Activated naive CD4-positive, alpha-beta T cell treated with anti-CD3 and anti-CD28 coated beads for 36 hours (primary cell): ENCODE measurements around the gene PROZ. TPM values are rescaled to one million over a fixed set of nuclear protein-coding genes. Genes with fewer than 3 reads are reported as not detected.

Experiments used
- CTCF ChIA-PET: fragments of 350-600 bp; sonication (Branson Sonifier 250); formaldehyde crosslinking; loops from one replicate; lab custom pipeline; 2021; ENCODE audit warnings: antibody characterized with exemption; lab: Charles Lee
- DNase-seq: peaks from one replicate; pipeline ENCODE4 v3.0.0-alpha.2; 2020
- H3K27ac Mint-ChIP-seq: one replicate; pipeline ENCODE4 v1.8.0; 2021; ENCODE audit warnings: mild to moderate bottlenecking, mixed read lengths
- H3K27me3 Mint-ChIP-seq: one replicate; pipeline ENCODE4 v1.8.0; 2021; ENCODE audit warnings: low read depth, mixed read lengths
- H3K36me3 Mint-ChIP-seq: one replicate; pipeline ENCODE4 v1.8.0; 2021; ENCODE audit warnings: low read depth, mixed read lengths
- H3K4me1 Mint-ChIP-seq: one replicate; pipeline ENCODE4 v1.8.0; 2021; ENCODE audit warnings: low read depth, mixed read lengths
- H3K4me3 Mint-ChIP-seq: one replicate; pipeline ENCODE4 v1.8.0; 2021; ENCODE audit warnings: mild to moderate bottlenecking, moderate library complexity, mixed read lengths
- H3K9me3 Mint-ChIP-seq: one replicate; pipeline ENCODE4 v1.8.0; 2021; ENCODE audit warnings: mixed read lengths
- intact Hi-C: fragments of 100-400 bp; cut with micrococcal nuclease; formaldehyde crosslinking; loops from one replicate; pipeline ENCODE4 v1.15.1; 2023
- total RNA-seq, 2 experiments: library from RNA; stranded (reverse); gene quantifications; one replicate each; pipeline ENCODE4 v1.2.3, GENCODE V29; 2021

The PROZ gene
- total RNA-seq, 2 experiments from 2014 or later, result not detected

GRCh38 chr13:113167575-113167974, 9.1 kb downstream of the PROZ start:
- H3K27me3 Mint-ChIP-seq, result no peaks in the 10 kb centered on the region
- no peak overlapping the region for H3K4me3 Mint-ChIP-seq
- peaks cover 7% of the 10 kb centered on the region for H3K9me3 Mint-ChIP-seq
- intact Hi-C loops, result no loop called here
- peaks cover 11% of the 10 kb centered on the region for H3K4me1 Mint-ChIP-seq
- no peak overlapping the region for H3K27ac Mint-ChIP-seq
- CTCF ChIA-PET, result no interaction called here
- H3K36me3 Mint-ChIP-seq, result peaks cover 33% of the 10 kb centered on the region
- DNase-seq, result no peak

GRCh38 chr13:113168211-113168610, 9.8 kb downstream of the PROZ start:
- H3K4me1 Mint-ChIP-seq, result peaks cover 9% of the 10 kb centered on the region
- no peak overlapping the region for H3K4me3 Mint-ChIP-seq
- DNase-seq, result no peak
- H3K36me3 Mint-ChIP-seq, result peaks cover 33% of the 10 kb centered on the region
- peaks cover 7% of the 10 kb centered on the region for H3K9me3 Mint-ChIP-seq
- no peak overlapping the region for H3K27ac Mint-ChIP-seq
- no peaks in the 10 kb centered on the region for H3K27me3 Mint-ChIP-seq
- intact Hi-C loops, result no loop called here
- CTCF ChIA-PET, result no interaction called here

GRCh38 chr13:113169277-113170272, 11.1 kb downstream of the PROZ start:
- Mint-ChIP-seq H3K27ac (no peak overlapping the region), H3K4me3 (no peak overlapping the region), H3K9me3 (peaks cover 7% of the 10 kb centered on the region), H3K4me1 (peaks cover 7% of the 10 kb centered on the region), H3K27me3 (no peaks in the 10 kb centered on the region), H3K36me3 (peaks cover 37% of the 10 kb centered on the region)
- CTCF ChIA-PET, result no interaction called here
- no peak for DNase-seq
- intact Hi-C loops, result no loop called here

GRCh38 chr13:113170511-113170910, 12.1 kb downstream of the PROZ start:
- Mint-ChIP-seq H3K9me3 (peaks cover 7% of the 10 kb centered on the region), H3K4me3 (no peak overlapping the region), H3K27me3 (no peaks in the 10 kb centered on the region), H3K4me1 (peaks cover 7% of the 10 kb centered on the region), H3K27ac (no peak overlapping the region), H3K36me3 (peaks cover 39% of the 10 kb centered on the region)
- CTCF ChIA-PET, result no interaction called here
- intact Hi-C loops, result no loop called here
- DNase-seq, result no peak

- no peaks in the 10 kb centered on the region for H3K27me3 Mint-ChIP-seq
- H3K4me3 Mint-ChIP-seq, result no peak overlapping the region
- H3K27ac Mint-ChIP-seq, result no peak overlapping the region
- intact Hi-C loops, result no loop called here
- peaks cover 45% of the 10 kb centered on the region for H3K36me3 Mint-ChIP-seq
- no peak for DNase-seq
- peaks cover 9% of the 10 kb centered on the region for H3K9me3 Mint-ChIP-seq
- peaks cover 8% of the 10 kb centered on the region for H3K4me1 Mint-ChIP-seq
- CTCF ChIA-PET, result no interaction called here
Measured at GRCh38 chr13:113171250-113172125, 13.0 kb downstream of the PROZ start.

GRCh38 chr13:113172419-113172926, 14.0 kb downstream of the PROZ start:
- no peak overlapping the region for H3K27ac Mint-ChIP-seq

GRCh38 chr13:113176280-113176679, 17.8 kb downstream of the PROZ start:
- H3K4me3 Mint-ChIP-seq, result no peak overlapping the region
- DNase-seq, result peak; percentile 45
- CTCF ChIA-PET, result no interaction called here
- H3K4me1 Mint-ChIP-seq, result peaks cover 17% of the 10 kb centered on the region
- intact Hi-C loops, result no loop called here
- peak overlapping the region; percentile 82 for H3K27ac Mint-ChIP-seq
- peaks cover 41% of the 10 kb centered on the region for H3K36me3 Mint-ChIP-seq
- peaks cover 2% of the 10 kb centered on the region for H3K9me3 Mint-ChIP-seq
- no peaks in the 10 kb centered on the region for H3K27me3 Mint-ChIP-seq

More at GRCh38 chr13:113172419-113172926, 14.0 kb downstream of the PROZ start:
- H3K9me3 Mint-ChIP-seq, result peaks cover 9% of the 10 kb centered on the region
- H3K27me3 Mint-ChIP-seq, result no peaks in the 10 kb centered on the region
- peaks cover 8% of the 10 kb centered on the region for H3K4me1 Mint-ChIP-seq
- intact Hi-C loops, result no loop called here
- no peak for DNase-seq
- no peak overlapping the region for H3K4me3 Mint-ChIP-seq
- H3K36me3 Mint-ChIP-seq, result peaks cover 43% of the 10 kb centered on the region
- CTCF ChIA-PET, result no interaction called here

GRCh38 chr13:113176822-113177221, 18.4 kb downstream of the PROZ start:
- Mint-ChIP-seq H3K4me1 (peaks cover 17% of the 10 kb centered on the region), H3K4me3 (no peak overlapping the region), H3K27me3 (no peaks in the 10 kb centered on the region), H3K36me3 (peaks cover 39% of the 10 kb centered on the region), H3K9me3 (peaks cover 2% of the 10 kb centered on the region), H3K27ac (no peak overlapping the region)
- DNase-seq, result no peak
- CTCF ChIA-PET, result no interaction called here
- intact Hi-C loops, result no loop called here

GRCh38 chr13:113178070-113178895, 19.8 kb downstream of the PROZ start:
- intact Hi-C loops, result no loop called here
- Mint-ChIP-seq H3K27ac (no peak overlapping the region), H3K4me1 (peaks cover 17% of the 10 kb centered on the region)

GRCh38 chr13:113178896-113179167, 20.4 kb downstream of the PROZ start:
- CTCF ChIA-PET, result interaction anchor here (0.6 to 0.9 kb wide), 2 partner anchors 9 to 608 kb away, joined by 3 read pairs; no protein-coding TSS in a partner anchor
- no peak overlapping the region for H3K27ac Mint-ChIP-seq
- H3K36me3 Mint-ChIP-seq, result peaks cover 49% of the 10 kb centered on the region
- peaks cover 17% of the 10 kb centered on the region for H3K4me1 Mint-ChIP-seq
- no peak for DNase-seq
- peaks cover 2% of the 10 kb centered on the region for H3K9me3 Mint-ChIP-seq
- H3K4me3 Mint-ChIP-seq, result no peak overlapping the region
- intact Hi-C loops, result no loop called here
- no peaks in the 10 kb centered on the region for H3K27me3 Mint-ChIP-seq

More at GRCh38 chr13:113178070-113178895, 19.8 kb downstream of the PROZ start:
- Mint-ChIP-seq H3K36me3 (peaks cover 43% of the 10 kb centered on the region), H3K9me3 (peaks cover 2% of the 10 kb centered on the region), H3K27me3 (no peaks in the 10 kb centered on the region), H3K4me3 (no peak overlapping the region)
- DNase-seq, result no peak
- CTCF ChIA-PET, result interaction anchor here (0.6 to 0.9 kb wide), 2 partner anchors 9 to 608 kb away, joined by 3 read pairs; no protein-coding TSS in a partner anchor

- peaks cover 2% of the 10 kb centered on the region for H3K9me3 Mint-ChIP-seq
- CTCF ChIA-PET, result interaction anchor here (0.6 kb wide), 1 partner anchor 607 kb away, joined by 3 read pairs; no protein-coding TSS in a partner anchor
- peak; percentile 14 for DNase-seq
- H3K4me1 Mint-ChIP-seq, result peaks cover 17% of the 10 kb centered on the region
- H3K36me3 Mint-ChIP-seq, result peaks cover 46% of the 10 kb centered on the region
- H3K27me3 Mint-ChIP-seq, result no peaks in the 10 kb centered on the region
- intact Hi-C loops, result no loop called here
- H3K27ac Mint-ChIP-seq, result peak overlapping the region; percentile 59
- no peak overlapping the region for H3K4me3 Mint-ChIP-seq
Measured at GRCh38 chr13:113179374-113180230, 21.2 kb downstream of the PROZ start.
